Activated T-helper 9 cell treated with anti-CD3 and anti-CD28 coated beads, Interleukin-2, amount 50 U/mL, for 16 hours (primary cell): ENCODE data around the gene ASF1A.

ENCODE experiments used
- DNase-seq: peaks from one replicate; pipeline ENCODE4 v3.0.0-alpha.2; 2020; ENCODE audit warnings: low read depth

ASF1A gene

DNA sequence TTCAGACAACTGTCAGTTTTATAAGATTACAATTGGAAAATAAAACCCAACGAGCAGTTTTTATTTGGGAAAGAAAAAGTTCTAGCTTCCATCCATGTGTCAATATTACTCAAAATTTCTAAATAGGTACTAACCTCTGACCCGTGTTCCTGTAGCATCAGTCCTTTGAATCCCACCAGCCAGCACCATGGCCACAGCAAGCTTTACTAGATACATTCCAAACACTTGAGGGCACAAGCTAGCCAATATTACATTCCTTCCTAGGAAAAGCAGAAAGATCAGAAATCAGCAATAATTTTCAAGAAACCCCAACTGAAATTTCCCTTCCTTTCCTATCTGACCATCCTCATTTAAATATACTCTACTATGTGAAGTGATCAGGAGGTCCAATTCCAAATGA, 19.2 kb downstream of the ASF1A start:
- DNase-seq = no peak

DNA sequence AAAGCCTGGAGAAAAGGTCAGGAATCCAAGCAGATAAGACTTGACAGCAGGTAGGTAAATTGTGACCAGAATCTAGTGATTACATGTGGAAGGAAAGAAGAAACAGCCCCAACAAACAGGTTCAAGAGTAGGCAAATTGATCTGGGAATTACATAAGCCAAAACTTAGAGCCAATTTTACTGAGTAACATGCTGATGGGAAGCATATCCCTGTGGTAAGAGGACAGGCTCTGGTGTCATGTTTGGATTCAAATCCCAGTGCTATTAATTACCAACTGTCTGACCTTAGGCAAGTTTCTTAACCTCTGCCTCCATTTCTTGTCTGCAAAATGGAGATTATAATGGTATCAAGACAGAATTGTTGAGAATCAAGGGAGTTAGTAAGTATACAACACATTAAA, 20.6 kb downstream of the ASF1A start:
- no peak for DNase-seq

DNA sequence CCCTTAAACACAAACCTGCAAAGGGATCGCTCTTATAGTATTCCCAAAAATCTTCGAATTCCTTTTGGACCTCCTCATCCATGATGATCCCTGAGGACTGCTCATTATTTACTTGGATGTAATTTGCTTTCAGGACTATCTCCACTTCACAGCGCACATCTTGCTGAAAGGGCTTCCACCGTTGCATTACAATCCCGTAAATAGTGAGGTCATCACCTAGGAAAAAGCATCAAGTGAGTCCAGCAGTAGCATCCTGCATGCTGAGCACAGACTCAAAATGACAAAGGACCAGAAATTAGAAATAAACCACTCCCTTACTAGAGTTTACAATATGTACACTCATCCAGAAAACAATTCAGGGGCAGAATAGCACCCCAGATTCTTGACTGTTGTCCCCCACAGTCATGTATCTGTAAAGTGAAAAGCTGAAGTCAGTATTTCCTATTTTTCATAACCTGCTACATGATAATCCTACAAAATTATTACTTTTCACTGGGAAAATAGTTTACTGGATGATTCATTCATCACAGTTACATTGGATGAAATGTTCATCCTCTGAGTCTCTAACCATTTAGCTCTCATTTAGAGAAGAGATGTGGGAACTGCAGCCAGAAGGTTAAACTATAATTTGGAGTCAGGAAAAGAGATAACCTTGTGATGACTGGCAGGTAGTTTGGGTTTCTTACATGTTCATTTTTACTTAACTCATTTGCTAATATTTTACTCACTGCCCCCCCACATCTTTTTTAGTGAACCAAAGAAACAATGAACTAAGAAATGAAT, 23.8 kb downstream of the ASF1A start:
- no peak for DNase-seq

DNA sequence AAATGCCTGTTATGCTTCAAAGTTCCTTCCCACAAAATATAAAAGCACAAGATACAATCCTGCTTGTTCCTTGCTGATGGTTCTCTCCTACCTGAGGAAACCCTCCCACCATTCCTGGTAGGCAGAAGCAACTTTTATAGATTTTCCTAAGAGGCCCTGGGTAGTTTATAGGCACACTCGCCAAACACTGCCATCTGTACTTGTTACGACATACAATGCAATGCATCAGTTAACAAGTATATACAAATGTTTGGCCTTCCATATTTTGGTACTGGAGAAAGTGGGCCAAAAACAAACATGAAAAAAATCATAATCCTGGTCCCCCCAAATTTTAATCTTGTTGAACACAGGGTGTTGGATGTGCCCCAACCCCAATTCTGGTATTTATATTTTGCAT, 24.4 kb downstream of the ASF1A start:
- no peak for DNase-seq

DNA sequence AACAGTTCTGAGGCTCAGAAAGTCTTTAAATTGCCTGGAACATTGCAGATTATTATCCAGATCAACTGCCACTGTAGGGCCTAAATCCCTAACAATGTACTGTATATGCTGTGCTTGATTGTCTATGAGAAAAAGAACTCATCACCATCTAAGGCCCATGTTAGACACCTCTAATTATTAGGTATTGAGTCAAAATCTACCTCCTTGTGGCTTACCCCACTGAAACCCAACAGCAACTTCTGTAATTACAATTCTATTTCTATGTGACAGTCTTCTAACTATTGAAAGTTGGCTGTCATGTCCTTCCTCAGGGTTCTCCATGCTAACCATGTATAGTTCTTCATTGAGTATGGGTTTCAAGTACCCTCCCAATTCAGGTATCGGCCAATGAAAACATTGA, 27.1 kb downstream of the ASF1A start:
- no peak for DNase-seq

DNA sequence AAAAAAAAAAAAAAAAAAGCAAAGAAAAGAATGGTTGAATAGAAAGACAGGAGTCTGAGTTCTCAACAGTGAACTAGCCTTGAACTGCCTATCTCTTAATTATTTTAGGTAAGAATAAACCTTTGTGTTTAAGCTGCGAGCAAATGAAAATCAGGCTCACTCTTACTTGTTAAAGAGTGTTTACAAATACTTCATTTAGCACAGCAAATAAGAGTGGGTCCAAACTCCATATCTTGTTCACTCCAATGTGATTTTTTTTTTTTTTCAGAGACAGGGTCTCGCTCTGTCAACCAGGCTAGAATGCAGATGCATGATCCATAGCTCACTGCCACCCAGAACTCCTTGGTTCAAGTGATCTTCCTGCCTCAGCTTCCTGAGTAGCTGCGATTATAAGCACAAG, 29.1 kb downstream of the ASF1A start:
- no peak for DNase-seq

DNA sequence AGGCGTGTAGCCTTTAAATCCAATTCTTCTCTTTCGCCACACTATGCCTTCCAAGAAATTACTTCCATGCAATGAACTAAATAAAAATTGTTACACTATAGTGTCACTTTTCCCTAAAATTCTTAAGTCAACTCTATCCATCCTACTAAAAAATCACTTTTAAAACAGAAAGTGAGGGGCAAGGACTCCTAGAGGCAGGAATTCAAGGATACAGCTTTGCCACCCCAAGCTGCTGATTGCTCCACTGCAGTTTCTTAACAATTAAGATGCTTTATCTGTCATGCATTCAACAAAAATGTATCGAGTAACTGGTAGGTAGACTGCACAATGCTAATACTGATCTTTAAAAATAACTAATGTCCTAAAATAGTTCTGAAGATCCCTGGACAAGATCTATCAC, 36.7 kb downstream of the ASF1A start:
- no peak for DNase-seq

DNA sequence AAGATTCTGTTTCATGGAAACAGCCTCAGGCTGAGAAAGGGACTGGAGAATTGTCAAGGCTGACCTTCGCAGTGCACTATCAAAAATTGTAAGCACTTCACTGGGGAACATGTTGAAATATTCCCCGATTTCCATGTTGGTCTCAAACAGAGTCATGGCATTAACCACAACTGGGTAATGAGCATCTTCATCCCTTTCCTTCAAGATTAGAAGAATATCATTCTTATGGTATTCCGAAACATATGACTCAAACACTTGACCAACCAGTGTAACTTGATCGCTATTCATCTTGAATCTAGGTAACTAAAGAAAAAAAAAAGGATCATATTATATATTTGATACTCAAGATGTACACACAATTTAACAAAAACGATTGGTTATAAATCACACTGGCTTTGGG, 37.5 kb downstream of the ASF1A start:
- DNase-seq = no peak

DNA sequence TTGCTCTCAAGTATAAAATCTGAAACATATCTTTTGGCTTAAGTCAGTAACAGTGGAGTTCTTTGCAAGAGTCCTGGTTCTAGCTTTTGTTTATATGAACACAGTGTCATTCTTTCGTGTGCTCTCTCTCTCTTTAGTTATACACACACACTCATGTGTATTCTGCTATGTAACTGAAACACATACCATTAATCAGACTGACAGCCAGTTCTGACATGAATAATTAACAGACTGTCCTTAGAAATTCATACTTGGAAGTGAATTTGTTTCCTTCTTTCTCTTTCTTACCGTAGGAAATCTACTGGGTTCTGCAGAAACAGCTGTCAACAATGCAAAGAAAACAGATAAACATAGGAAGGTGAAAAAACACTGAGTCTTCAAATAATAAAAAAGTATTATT, 38.5 kb downstream of the ASF1A start:
- no peak for DNase-seq

DNA sequence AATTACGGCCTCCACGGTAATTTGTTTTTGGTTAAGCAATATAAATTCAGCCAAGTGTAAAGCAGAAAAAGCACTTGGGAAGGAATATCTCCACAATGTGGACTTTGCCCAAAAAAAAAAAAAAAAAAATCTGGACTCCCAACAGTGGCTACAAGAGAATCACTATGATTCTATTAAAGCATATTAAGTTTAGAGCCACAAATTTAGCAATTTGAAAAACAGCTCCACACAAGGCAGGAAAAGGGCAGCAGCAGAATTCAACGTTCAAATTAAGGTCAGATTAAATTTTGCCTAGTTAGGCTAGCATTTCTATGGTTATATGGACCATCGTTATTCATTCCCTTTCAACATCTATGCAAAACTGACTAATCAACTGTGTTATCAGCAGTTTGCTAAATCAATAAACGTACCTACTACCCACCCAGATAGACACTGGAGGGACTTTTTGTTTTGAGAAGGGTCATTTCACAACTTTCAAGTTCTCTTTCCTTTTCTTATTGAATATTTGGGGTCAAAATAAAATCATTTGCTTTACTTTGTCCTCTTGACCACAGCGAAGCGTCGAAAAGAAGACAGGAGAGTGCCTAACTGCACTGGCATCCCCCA, 40.0 kb downstream of the ASF1A start:
- no peak for DNase-seq

DNA sequence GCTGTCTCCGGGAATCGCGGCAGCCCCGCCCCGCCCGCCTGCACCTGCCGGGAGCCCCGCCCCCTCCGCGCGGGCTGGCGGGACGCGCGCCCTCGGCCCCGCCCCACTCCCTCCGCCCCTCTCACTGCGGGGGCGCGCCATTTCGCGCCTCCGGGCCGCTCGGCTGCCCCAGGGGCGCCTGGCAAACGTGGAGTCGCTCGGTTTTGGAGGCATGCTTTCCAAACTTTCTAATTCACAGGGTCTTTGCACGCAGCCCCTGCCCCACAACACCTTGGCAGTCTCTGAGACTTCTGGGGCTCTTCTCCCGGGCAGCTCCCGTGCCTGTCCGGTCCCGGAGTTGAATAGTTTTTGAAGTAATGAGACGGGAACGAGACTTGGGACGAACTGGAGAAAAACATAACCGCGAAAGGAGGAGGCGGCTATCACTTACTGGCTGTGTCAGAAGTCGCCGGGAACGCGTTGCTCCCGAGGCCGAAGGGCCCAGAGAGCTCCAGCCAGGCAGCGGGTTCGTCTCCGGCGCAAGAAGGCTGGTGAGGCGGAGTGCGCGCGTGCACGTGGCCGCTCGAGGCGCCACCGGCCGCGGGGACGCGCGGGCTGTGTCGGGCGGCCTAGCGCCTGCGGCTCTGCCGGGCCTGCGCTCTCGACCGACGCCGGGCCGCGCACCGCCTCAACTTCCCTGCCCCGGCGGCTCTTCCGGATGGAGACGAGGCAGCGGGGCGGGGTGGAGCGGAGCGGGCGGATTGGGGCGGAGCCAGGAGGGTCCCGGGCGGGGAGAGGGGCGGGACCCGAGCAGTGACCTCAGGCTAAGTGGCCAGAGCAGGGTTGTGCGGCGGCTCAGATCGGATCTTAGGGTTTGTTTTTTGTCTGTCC, 40.7 kb downstream of the ASF1A start, which contains the start of gene MCM9:
Gene MCM9, minus strand, starts transcription at position 699 of the 870 bp plus-strand sequence. CDS start 3,436 bp downstream, outside the sequence.
- DNase-seq = peak; percentile 81

DNA sequence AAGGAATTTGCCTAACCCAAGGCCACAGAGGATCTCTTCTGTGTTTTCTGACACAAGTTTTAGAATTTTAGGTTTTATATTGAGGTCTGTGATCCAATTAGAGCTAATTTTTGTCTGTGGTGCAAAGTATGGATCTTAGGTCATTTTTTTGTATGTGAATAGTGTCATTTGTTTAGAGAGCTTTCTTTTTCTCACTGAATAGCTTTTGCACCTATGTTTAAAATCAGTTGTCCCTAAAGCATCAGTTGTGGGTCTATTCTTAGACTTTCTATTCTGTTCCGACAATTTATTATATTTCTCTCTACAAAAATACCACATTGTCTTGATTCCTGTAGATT, 41.3 kb downstream of the ASF1A start:
- no peak for DNase-seq

DNA sequence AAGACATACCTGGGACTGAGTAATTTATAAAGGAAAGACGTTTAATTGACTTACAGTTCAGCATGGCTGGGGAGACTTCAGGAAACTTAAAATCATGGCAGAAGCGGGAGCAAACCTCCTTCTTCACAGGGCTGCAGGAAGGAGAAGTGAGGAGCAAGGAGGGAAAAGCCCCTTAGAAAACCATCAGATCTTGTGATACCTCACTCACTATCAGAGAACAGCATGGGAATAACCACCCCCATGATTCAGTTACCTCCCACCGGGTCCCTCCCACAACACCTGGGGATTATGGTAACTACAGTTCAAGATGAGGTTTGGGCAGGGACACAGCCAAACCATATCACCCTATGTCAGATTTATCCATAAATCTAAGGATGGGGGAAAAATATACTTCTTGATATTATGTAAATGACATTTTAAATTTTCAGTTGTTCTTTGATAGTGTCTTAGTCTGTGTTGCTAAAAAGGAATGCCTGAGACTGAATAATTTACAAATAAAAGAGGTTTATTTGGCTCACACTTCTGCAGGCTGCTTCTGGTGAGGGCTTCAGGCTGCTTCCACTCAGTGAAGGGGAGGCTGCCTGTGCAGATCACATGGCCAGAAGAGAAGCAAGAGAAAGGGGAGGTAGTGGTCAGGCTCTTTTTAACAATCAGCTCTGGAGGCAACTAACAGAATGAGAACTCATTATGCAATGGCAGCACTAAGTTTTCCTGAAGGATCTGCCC, 42.2 kb downstream of the ASF1A start:
- no peak for DNase-seq

DNA sequence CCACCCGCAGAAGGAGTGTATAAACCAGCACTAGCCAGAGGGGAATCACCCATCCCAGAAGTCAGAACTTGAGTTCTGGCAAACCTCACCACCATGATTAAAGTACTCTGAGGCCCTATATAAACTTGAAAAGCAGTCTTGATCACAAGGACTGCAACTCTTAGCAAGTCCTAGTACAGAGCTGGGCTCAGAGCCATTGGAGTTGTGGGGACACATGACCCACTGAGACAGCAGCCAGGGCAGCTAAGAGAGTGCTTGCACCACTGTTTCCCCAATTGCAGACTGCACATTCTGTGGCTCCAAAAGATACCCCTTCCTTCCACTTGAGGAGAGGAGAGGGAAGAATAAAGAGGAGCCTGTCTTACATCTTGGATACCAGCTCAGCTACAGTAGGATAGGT, 45.7 kb downstream of the ASF1A start:
- no peak for DNase-seq

DNA sequence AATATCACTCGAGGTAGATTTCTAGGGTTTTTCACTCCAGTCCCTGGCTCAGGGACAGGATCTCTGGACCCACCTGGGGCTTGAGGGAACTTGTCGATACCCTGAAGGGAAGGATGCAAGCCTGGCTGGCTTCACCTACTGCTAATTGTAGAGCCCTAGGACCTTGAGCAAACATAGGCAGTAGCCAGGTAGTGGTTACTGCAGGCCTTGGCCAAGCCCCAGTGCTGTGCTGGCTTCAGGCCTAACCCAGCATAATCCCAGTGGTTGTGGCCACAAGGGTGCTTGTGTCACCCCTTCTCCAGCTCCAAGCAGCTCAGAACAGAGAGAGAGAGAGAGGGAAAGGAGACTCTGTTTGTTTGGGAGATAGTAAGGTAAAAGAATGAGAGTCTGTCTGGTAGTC, 46.8 kb downstream of the ASF1A start:
- no peak for DNase-seq

DNA sequence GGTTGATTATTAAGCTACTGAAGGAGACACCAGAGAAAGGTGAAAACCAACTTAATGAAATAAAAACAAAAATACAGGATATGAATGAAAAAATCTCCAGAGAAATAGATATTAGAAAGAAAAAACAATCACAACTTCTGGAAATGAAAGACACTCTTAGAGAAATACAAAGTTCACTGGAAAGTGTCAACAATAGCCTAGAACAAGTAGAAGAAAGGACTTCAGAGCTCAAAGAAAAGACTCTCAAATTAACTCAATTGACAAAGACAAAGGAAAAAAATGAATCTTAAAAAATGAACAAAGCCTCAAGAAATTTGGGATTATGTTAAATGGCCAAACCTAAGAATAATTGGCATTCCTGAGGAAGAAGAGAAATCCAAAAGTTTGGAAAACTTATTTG, 51.3 kb downstream of the ASF1A start:
- no peak for DNase-seq

DNA sequence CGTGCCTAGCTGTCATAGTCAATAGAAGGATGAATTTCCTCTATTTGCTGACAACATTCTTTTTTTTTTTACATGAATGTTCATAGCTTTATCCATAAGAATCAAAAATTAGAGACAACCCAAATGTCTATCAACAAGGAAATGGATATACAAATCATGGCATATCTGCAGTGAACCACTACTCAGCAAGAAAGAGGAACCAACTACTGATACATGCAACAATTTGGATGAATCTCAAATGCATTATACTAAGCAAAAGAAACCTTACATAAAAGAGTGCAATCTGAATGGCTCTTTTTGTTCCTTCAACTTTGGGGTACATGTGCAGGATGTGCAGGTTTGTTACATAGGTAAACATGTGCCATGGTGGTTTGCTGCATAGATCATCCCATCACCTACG, 58.7 kb downstream of the ASF1A start:
- DNase-seq = no peak

DNA sequence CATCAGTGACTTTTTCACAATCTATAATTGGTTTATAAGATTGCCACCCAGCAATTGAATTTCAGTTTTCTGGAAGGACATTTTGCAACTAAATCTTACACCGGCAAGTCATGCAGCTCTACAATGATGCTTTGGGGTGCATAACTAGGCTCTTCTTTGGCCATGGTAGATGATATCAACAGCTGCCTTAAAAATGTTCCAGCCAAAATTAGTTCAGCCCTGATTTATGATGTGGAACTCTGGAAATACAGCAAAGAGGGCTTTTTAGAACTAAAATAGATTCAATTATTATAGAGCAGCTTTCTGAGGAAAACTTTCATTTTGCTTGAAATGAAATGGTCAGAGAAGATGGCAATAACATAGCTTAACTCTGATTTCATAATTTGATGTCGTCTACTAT, 59.4 kb downstream of the ASF1A start:
- DNase-seq = no peak
